ENCODE data around the gene KIAA1958.
"Not testable (repeated sequence)": the region's sequence is repeated elsewhere in the genome, so short reads cannot be mapped to it uniquely, and the experiment has no call there.

The KIAA1958 gene

GRCh38 chr9:112558476-112558875 is 71.8 kb downstream of the KIAA1958 start:
- DNase-seq, result no peak

DNA sequence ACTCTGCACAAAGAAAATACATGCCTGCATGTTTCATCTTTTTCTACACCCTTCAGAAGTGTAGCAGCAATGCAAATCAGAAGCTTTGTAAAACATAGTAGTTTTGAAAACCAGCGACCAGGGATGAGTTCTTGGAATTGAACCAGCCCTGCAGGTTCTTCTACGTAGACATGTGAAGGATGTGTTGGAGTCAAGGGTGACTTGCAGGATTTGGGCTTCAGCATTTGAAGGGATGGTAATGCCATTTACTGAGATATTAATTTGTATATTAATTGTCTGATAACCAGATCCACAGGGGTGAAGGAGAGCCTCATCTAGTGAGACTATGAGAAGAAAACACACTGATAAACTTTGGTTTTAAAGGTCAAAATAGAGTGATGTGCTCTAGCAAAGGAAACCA is 72.4 kb downstream of the KIAA1958 start:
- DNase-seq, result no peak

- no peak for DNase-seq
Measured at GRCh38 chr9:112559629-112560413, 73.2 kb downstream of the KIAA1958 start.

GRCh38 chr9:112562235-112562958 is 75.8 kb downstream of the KIAA1958 start:
- no peak for DNase-seq

DNA sequence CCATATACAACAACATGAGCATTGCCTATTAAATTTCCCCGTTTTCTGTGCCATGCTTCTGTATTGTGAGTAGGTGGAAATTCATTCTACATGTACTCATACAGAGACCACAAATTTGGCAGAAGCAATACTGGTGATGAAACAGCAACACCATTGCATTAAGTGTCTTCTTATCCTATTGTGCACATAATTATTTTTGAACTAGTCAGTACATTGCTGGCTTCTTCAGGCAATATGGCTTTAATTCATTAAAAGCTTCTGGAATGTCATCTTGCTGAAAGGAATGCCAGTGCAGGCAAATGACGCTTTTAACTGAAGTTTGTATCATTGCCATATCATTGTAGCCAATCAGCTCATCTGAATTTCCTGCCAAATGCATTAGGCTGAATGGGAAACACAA is 82.6 kb downstream of the KIAA1958 start:
- no peak for DNase-seq

DNA sequence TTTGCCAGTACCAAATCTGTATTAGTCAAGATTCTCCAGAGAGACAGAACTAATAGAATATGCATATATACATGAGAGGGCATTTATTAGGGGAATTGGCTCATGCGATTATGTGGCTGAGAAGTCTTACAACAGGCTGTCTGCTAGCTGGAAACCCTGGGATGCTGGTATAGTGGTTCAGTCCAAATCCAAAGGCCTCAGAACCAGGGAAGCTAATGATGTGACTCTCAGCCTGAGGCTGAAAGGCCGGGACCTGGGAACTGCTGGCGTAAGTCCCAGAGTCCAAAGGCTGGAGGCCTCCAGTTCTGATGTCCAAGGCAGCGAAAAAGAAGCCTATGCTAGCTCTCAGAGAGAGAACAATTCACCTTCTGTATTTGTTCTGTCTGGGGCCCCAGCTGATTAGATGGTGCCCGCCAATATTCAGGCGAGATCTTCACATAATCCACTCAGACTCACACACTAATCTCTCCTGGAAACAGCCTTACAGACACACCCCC is 84.1 kb downstream of the KIAA1958 start:
- DNase-seq, result no peak

DNA sequence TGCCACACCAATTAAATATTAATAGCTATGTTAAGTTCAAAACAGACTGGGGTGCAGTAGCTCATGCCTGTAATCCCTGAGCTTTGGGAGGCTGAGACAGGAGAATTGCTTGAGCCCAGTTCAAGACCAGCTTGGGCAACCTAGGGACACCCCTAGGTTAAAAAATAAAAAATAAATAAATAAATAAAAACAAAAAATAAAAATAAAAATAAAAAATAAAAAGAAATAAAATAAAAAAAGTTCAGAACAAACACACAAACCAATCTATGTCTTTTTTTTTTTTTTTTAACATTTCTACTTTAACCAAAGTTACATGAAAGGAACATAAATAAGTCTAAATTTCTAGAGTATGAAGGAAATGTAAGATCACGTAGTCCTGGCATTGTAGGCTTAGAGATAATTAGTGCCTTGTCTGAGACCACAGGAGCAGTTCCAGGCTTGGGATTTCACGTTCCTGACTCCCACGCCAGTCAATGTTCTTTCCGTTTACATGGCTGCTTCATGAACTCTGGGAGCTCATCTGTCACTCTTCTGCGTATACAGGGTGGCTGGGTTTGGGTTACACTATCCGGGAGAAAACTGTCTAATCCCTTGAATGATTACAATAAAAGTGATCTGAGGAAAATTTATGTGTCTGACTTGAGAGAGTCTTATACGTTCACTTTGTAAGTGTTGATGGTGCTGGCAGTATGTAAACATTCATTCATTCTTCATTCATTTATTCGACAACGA is 85.2 kb downstream of the KIAA1958 start:
- no peak for DNase-seq

DNA sequence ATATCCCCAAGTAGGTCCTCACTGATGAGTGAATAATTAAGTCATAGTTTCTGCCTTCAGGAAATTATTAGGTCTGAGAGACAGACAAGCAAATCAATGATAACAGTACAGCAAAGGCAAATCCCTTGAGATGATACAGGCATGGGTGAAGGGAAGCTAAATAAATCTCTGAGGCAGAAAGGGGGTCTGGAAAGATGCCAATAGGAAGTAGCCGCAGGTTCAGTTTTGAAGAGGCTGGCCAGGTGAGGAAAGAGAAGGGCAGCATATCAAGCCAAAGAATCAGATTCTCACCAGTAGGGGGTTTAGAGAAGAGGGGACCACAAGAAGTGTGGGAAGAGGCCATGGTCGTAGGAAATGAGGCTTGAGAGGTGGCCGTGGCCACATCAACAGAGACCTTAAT is 85.8 kb downstream of the KIAA1958 start:
- no peak for DNase-seq

DNA sequence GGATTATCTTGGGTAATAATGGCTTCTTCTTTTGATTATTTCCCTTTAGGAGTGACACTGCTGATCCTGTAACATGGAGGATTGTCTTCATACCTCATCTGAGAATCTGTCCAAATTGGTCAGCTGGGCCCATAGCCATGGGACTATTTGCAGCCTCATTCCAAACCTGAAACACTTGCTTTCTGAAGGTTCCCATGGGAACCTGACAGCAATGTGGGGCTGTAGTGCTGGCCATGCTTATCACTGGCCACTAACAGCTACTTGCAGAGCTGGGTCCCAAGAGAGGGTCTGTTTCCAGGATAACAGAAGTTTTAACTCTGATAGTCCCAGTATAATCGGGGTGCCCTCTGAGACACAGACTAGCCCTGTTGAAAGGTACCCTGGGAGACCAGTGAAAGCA is 87.4 kb downstream of the KIAA1958 start:
- no peak for DNase-seq

DNA sequence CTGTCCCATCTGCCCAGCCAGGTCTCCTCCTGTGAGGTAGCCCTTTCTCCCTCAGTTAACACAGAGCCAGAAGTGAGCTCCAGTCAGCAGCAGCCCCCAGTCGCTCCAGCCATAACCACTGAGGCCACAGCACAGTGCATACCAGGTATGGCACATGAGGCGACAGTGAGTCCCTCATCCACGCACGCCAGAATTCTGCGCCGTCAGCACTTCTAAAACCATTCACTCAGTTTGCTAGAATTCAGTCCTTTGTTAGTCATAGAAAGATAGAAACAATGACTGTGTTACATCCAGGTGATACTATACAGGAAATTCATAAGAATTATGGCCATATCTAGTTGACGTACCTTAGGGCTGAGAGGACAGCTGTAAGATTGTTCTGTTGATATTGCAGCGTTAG is 88.5 kb downstream of the KIAA1958 start:
- DNase-seq, result no peak

DNA sequence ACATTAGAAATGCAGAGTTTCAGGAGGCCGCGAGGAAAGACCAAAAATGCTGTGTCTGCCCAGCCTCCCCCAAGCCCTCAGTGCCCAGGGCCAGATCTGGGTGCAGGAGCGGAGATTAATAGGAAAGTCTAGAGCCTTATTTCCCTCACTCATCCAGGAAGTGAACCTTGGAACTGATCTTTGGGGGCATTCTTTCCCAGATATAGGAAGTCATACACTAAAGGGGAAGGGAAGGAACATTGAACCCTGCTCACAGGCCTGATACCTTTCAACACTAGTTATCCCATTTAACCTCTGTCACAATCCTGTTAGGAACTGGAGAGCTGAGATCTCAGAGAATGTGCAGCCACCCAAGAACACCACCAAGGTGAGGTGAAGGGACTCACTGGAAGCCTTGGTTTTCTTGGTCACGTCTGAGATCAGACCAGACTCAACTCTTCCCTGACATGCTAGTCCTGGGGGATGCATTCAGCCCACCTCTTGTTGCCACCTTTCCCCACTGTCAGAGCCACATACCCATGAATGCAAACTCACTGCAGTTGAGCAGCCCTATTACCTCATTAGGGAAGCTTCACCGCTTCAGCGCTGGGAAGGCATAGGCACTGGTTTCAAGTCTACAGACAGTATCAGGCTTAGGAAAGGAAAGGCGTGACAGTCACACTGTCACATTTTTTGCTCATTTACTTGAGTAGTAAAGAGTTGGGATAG is 95.0 kb downstream of the KIAA1958 start:
- DNase-seq, result no peak

- DNase-seq, result no peak
Measured at GRCh38 chr9:112582371-112583262, 96.0 kb downstream of the KIAA1958 start.

- DNase-seq, result no peak
Measured at GRCh38 chr9:112586599-112587155, 100.0 kb downstream of the KIAA1958 start.

DNA sequence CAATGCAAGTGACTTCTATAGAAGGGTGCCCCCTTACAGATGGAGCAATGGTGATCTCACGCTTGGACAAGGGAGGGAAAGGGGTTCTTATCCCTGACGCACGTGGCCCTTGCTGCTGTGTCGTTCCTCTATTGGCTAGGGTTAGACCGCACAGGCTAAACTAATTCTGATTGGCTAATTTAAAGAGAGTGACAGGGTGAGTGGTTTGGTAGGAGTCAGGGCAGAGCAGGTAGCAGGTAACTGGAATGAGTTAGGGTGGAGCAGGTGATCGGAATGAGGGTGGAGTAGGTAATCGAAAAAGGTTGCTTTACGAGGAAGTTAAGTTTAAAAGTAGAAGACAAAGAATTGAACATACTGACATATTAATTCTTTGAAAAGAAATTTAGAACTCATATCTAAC is 105.2 kb downstream of the KIAA1958 start:
- not testable (repeated sequence) for DNase-seq

- DNase-seq, result no peak
Measured at GRCh38 chr9:112599732-112600131, 113.1 kb downstream of the KIAA1958 start.

DNA sequence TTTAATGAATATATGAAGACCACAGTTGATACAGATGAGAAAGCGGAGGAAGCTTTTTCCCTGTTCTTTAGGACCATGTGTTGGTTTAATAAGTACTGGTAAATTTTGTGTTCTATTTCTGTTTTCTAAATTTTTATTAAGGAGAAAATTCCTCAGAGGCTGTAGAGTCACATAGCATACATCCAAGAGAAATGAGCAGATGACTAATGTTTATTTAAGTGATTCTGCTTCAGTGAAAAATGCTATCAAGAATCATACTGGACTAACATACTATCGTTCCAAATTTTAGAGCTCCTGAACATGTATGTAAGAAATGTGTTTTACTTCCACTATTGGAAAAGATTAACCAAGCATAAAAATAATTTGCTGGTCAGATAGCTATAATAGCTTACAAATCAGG is 115.0 kb downstream of the KIAA1958 start:
- DNase-seq, result no peak

DNA sequence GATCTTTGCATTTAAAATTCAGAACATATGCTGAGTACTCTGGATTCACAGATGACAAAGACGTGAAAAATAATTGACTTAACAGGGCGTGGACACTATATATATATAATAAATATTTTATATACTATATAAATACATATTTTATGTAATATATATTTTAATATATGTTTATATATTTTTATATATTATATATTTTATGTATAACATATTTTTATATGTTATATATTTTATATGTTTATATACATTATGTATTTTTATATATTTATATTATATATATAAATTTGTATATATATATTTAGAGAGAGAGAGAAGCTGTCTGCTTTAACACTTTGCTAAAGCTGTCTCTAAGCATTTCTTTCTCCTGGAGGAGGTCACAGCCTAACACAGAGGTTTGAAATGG is 118.2 kb downstream of the KIAA1958 start:
- DNase-seq, result no peak

DNA sequence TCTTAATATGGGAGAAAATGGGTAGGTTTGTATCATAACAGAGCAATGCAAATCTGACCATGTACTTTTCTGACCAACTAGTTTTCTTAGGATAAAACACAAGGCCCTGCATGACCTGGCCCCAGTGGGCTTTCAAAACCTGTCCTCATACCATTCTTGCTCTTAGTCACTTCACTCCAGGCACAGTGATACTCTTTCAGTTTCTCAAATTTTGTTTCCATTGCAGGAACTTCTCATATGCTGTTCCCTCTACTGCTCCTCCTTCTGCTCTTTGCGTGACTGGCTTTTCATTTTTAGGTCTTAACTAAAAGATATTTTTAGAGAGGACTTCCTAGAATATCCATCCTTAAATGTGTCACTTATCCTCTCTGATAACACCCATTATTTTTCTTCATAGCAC is 118.9 kb downstream of the KIAA1958 start:
- no peak for DNase-seq

DNA sequence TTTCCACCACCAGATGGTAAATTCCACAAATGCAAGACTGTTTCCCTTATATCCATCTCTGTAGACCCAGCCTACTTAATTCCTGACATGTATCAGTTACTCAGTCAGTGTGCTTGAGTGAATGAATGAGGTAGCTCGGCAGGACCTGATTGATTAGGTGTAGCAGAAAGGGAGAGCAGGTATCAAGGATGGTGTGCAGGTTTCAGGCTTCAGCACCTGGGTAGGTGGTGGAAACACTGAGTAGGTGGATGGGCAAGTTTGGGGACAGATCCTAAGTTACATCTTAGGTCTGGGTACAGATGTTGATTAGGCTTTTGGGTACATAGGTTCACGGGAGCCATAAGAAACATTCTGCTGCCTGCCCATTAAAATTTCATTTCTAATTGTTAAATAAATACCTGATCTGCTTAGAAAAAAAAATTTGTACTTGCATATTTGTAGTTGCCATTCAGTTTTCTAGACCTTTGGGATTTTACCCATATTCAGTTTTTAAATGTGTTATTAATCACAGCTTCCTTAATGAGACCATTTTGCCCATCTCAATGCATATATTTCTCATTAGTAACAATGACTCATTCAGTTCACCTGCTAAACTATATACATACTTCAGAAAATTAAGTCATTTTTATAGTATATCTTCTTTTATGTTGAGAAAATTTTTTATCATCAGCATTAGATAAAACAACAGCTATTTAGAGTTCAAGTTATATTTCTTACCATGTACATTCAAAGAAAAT is 119.5 kb downstream of the KIAA1958 start:
- no peak for DNase-seq

DNA sequence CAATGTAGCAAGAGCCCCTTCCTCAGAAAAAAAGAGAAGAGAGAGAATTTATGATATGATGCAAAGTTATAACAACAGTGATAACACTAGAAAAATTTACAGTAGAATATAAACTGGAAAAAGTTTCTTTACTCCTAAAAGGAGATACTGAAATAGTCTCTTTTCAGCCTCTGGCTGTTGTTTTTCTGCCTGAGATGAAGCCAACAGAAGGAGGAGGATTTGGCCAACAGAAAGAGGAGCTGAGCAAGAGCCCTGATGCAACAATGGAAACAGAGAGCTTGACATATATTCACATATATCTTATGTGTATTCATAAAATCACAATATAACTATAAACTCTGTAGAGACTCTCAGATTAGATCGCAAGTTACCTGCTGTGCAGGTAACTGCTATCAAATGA is 122.2 kb downstream of the KIAA1958 start:
- no peak for DNase-seq
